Fibroblast of lung (primary cell): ENCODE data around the gene COBL.

Source experiments
- CTCF ChIP-seq, 2 donors: IDR thresholded peaks in 1 of 2; conservative IDR thresholded peaks in 1 of 2; 1 replicate in 1 of 2; 2 replicates in 1 of 2; pipeline ENCODE4 v1.5.1; 2011 to 2012; ENCODE audit warnings: low read length in 2 of 2, control low read depth in 1 of 2, inconsistent platforms in 1 of 2, low read depth in 1 of 2, mild to moderate bottlenecking in 1 of 2
- EZH2 ChIP-seq: IDR thresholded peaks from 2 replicates; pipeline ENCODE4 v1.5.1; 2012; ENCODE audit warnings: low read length, control low read depth, mild to moderate bottlenecking; ENCODE audit errors: missing control alignments

- TF ChIP-seq CTCF (conservative IDR thresholded peaks at IDR 0.05 in 1 of 2, IDR thresholded peaks at IDR 0.05 in 1 of 2; ENCODE audit: low read depth in 1 of 2, low read length in 2 of 2) (no peak), EZH2 (no peak)
Observed at GRCh38 chr7:51321961-51322515, 5.4 kb upstream of the COBL start.
